ENCODE data around the gene CGN. TPM values are rescaled to one million over a fixed set of nuclear protein-coding genes. Genes with fewer than 3 reads are reported as not detected.

The CGN gene
- total RNA-seq, 2 experiments from 2014 or later, result 1.7 to 1.9 TPM

DNA sequence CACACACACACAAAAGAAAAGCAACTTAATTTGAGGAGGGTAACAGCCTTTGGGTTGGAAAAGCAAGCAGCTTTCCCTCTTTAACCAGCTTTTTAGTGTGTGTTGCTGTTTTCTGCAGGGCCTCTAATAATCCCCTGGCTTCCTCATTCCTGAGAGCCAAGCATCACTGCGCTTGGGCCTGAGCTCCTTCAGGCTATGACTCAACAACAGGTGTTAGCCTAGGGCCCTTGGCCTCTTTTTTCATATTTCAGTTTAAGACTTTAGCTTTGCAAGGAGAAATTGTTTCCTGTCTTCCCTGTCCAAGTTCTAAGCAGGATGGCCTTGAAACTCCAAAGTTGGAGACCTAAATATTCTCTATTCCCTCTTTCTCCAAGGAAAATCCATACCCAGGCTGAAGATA, 74.4 kb downstream of the CGN start:
- ATAC-seq, result no peak
- Mint-ChIP-seq H3K4me3 (no peak overlapping the region), H3K27me3 (peaks cover 2% of the 10 kb centered on the region), H3K27ac (no peak overlapping the region), H3K4me1 (ENCODE audit: low read depth) (no peaks in the 10 kb centered on the region), H3K9me3 (peaks cover under 1% of the 10 kb centered on the region), H3K36me3 (ENCODE audit: low read depth) (no peaks in the 10 kb centered on the region)
- POLR2A ChIA-PET, result no interaction called here
- intact Hi-C loops (cut with micrococcal nuclease), result no loop called here
- TF ChIP-seq, protein P1, sequence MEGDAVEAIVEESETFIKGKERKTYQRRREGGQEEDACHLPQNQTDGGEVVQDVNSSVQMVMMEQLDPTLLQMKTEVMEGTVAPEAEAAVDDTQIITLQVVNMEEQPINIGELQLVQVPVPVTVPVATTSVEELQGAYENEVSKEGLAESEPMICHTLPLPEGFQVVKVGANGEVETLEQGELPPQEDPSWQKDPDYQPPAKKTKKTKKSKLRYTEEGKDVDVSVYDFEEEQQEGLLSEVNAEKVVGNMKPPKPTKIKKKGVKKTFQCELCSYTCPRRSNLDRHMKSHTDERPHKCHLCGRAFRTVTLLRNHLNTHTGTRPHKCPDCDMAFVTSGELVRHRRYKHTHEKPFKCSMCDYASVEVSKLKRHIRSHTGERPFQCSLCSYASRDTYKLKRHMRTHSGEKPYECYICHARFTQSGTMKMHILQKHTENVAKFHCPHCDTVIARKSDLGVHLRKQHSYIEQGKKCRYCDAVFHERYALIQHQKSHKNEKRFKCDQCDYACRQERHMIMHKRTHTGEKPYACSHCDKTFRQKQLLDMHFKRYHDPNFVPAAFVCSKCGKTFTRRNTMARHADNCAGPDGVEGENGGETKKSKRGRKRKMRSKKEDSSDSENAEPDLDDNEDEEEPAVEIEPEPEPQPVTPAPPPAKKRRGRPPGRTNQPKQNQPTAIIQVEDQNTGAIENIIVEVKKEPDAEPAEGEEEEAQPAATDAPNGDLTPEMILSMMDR (IDR thresholded peaks at IDR 0.05), result no peak
- CTCF ChIA-PET, result interaction anchor here (1.2 kb wide), 1 partner anchor 9 kb away, joined by 6 read pairs; no protein-coding TSS in a partner anchor
- DNase-seq, result no peak

Small RNA genes lying within 50 kb of the gene (microRNA-seq; reads per million reads assigned to microRNA genes)
- not detected for gene MIR554 (ENCODE audit: borderline microRNAs expressed, borderline replicate concordance)

Other genes with a start within 250 kb of the CGN start
- 10 to 100 TPM; 27.3 to 29.5 TPM for gene ZNF687, start 229.1 kb upstream of the CGN start, total RNA-seq
- gene PI4KB, start 184.0 kb upstream of the CGN start, total RNA-seq, result 10 to 100 TPM; 46.6 to 47.3 TPM
- gene RFX5, start 164.1 kb upstream of the CGN start, total RNA-seq, result 10 to 100 TPM; 55.6 to 55.7 TPM
- gene SELENBP1, start 138.7 kb upstream of the CGN start, total RNA-seq, result not detected
- 100 to 1,000 TPM; 350 to 353 TPM for gene PSMB4, start 111.8 kb upstream of the CGN start, total RNA-seq
- 10 to 100 TPM; 69.0 to 70.6 TPM for gene POGZ, start 51.9 kb upstream of the CGN start, total RNA-seq
- gene TUFT1, start 28.9 kb downstream of the CGN start, total RNA-seq, result 1 to 10 TPM; 1.0 to 1.5 TPM
- 10 to 100 TPM; 27.2 to 29.5 TPM for gene SNX27, start 100.7 kb downstream of the CGN start, total RNA-seq
- gene CELF3, start 205.4 kb downstream of the CGN start, total RNA-seq, result not detected
- not detected for gene RIIAD1, start 210.1 kb downstream of the CGN start, total RNA-seq

Measured in activated CD8-positive, alpha-beta T cell treated with anti-CD3 and anti-CD28 coated beads for 36 hours (primary cell).